Measurements from ENCODE around the gene UBASH3B.

The UBASH3B gene

DNA sequence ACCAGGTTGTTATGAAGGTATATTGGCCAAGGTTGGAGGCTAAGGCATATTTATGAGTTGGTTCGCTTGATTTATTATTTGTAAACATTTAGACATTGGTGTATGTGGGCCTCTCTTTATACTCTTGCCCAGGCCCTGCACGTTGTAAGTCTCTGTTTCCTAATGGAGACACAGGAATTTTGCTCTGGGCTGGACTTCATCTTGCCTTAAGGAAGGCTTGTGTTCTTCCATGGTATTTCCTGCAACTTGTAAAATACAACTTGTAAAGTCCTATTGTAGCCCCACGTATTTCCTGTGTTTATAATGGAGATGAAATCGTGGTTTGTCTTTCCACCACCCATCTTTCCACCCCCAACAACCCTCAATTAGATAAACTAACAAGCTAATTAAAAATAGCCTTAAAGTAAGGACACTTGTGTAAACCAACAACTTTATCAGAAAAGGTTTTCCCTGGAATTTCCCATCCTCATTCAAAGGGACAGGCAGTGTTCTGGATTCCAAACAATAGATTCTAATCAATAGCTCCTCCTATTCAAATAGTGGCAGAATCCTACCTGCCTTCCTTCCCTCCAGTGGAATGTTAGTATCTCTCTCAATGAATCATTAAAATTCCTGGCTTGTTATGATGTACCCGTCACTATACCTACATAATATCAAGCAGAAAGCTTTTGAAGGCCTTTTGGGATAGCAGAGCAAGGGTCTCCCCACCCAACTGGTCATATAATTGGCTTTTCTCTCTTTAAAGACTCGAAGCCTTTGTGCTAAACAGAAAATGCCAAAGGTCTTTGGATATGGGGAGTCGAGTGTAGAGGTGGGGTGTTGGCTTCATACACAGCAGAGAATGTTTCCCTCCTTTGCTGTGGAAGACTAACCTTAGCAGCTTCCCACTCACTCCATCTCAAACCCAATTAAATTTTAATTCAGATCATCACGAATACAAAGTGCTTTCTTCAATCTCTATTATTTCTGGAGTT lies 77.1 kb downstream of the UBASH3B start:
- no peak for TF ChIP-seq ZNF274 (IDR thresholded peaks at IDR 0.05; ENCODE audit: low read depth, low read length)
- H3K4me3 ChIP-seq (ENCODE audit: low read length), result no peak overlapping the region

DNA sequence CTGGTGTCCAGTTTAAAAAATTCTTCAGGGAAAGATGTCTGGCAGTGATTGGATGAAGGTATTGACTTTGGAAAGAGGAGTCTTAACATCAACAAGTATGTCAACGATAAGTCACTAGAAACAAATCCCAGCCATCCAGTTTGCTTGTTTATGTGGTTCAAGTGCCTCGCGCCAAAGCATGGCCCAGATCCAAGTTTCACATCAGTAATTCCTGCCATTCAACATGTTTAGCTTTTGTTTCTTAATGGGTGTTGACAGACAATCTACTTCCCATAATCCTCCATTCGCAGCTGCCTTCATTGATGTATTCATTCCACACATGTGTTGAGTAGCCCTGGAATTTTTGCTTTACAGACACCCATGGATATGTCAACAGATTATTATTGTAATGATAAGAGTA lies 77.8 kb downstream of the UBASH3B start:
- TF ChIP-seq ZNF274 (IDR thresholded peaks at IDR 0.05; ENCODE audit: low read depth, low read length), result no peak
- no peak overlapping the region for H3K4me3 ChIP-seq (ENCODE audit: low read length)

DNA sequence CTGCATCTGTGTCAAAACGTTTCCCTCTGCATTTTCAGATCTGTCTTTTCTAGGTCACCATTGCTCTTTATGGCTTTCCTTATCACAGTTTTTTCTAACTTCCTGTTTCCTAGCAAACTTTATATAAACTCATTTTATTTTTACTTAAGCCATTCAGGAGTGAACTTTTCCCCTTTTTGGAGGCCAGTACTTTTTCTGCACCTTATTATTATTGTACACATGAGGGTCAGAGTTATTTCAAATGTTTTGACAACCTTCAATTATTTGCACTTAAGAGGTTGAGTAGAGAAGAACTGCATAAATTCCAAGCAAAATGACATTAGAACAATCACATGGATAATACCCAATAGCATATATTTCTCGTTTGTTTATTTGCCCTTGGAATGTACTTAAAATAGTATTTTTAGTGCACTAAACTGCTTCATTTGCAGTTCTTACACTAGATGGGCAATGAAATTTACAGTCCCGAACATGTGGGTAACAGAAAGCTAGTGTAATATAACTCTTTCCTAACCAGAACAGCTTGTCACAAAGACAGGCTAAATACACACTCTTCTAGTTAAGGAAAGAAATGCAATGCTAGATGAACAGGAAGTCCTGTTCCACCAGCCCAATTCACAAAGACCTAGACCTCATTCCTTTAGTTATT lies 79.5 kb downstream of the UBASH3B start:
- no peak overlapping the region for H3K4me3 ChIP-seq (ENCODE audit: low read length)
- TF ChIP-seq ZNF274 (IDR thresholded peaks at IDR 0.05; ENCODE audit: low read depth, low read length), result no peak

DNA sequence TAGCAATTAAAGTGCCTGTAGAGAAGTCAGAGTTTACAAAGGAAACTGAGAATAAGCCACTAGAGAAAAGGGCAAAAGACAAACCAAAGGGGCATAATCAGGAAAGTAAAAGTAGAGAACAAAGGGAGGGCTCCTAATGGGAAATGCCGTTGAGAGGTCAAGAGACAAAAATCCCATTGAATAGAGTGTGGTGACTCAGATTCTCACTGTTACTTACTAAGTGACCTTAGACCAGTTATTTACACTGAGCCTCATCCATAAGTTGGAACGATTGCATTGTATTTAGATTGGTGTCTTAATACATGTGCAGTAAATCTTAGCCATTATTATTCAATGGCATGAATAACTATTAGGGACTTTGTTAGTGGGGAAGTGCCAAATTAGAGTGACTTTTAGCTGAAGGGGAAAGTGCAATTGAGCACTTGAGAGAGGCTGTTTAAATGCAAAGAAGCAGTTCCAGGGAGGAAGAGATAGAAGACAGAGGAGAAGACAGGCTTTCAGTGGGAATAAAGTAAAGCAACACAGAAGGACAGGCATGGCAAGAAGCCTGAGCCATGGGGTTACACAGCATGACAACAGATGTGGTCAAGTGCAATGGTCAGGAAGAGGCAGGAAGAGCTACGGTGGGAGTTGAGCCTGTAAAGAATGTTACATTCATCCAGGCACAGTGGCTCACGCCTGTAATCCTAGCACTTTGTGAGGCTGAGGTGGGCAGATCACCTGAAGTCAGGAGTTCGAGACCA lies 82.6 kb downstream of the UBASH3B start:
- no peak for TF ChIP-seq ZNF274 (IDR thresholded peaks at IDR 0.05; ENCODE audit: low read depth, low read length)

DNA sequence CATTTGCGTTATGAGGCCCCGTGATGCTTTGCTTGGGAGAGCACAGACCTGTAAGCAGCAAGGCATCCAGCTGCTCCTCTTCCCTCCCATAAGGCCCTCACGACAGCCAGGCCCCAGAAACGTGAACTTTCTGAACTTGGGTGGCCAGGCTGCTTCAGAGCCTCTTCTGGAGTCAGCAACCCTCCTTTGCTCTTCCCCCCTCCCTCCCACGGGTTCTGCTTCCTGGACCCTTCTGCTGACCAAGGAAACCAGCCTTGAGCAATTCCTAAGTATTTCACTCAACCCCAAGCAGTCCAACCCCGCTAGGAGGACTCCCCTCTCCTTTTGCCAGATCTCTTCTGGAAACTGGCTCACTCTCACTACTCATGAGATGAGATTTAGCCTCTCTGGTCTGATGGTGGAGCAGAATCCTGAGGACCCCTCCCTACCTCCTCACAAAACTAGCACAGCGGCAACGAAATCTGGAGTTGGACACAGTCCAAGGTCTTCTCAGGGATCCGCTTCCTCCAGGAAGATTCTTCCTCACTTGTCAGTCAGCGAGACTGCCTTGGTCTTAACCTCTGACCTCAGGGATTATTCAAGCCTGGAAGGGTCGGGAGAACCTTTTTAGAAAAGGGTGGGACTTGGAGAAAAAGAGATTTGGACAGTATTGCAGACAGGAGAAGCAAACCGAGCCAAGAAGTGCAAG lies 86.2 kb downstream of the UBASH3B start:
- H3K4me3 ChIP-seq (ENCODE audit: low read length), result no peak overlapping the region
- TF ChIP-seq ZNF274 (IDR thresholded peaks at IDR 0.05; ENCODE audit: low read depth, low read length), result no peak

More for the DNA sequence above, 82.6 kb downstream of the UBASH3B start:
- H3K4me3 ChIP-seq (ENCODE audit: low read length), result no peak overlapping the region

DNA sequence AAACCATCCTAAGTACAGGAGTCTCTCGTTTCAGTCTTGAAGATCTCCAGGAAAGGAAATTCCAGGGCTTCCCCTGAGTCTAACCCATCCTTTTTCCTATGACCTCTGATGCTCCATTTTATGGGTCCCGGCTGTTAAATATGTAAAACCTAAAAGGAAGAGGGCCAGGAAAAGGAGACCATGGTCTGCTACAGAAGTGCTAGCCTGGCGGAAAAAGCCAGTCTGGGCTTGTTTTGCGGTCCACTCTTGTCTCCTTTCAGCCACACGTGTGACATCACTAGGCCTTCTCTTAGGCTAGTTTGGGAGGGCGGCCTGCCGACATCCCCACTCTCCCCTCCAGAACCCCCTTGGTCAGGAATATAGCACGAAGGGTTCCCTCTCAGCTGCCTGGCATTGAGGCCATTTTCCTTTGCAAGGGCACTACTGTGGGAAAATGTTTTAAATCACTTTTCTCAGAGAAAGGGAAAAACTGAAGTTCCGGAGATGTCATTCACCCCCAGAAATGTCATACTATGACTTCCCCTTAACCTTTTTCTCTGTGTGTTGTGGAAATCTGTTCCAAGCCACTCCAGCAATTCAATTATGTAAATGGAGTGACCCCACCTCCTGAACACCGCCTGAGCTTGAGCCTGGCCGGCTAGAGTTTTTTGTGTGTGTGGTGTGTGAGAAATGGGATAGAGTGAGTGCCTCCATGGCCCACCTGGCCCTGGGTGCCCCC lies 86.9 kb downstream of the UBASH3B start:
- no peak for TF ChIP-seq ZNF274 (IDR thresholded peaks at IDR 0.05; ENCODE audit: low read depth, low read length)
- H3K4me3 ChIP-seq (ENCODE audit: low read length), result no peak overlapping the region

DNA sequence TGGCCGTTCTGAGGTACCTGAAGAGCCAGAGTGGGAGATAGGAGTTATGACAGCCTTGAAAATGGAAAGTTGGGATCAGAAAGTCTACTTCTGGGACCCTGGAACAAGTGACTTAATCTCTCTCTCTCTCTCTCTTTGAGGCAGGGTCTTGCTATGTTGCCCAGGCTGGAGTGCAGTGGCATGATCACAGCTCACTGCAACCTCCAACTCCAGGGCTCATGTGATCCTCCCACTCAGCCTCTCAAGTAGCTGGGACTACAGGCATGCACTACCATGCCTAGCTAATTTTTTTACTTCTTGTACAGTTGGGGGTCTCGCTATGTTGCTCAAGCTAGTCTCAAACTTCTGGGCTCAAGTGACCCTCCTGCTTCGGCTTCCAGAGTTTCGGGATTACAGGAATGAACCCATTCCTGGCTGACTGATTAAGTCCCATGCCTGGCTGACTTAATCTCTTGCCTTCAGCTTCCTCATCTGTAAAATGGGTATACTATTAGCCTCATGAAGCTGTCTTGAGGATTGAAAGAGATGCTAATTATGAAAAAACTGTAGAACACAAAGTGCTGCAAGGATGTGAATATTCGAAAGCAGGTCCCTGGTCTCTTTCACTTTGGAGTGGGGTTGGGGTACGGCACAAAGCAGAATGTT lies 87.7 kb downstream of the UBASH3B start:
- no peak for TF ChIP-seq ZNF274 (IDR thresholded peaks at IDR 0.05; ENCODE audit: low read depth, low read length)
- H3K4me3 ChIP-seq (ENCODE audit: low read length), result no peak overlapping the region

DNA sequence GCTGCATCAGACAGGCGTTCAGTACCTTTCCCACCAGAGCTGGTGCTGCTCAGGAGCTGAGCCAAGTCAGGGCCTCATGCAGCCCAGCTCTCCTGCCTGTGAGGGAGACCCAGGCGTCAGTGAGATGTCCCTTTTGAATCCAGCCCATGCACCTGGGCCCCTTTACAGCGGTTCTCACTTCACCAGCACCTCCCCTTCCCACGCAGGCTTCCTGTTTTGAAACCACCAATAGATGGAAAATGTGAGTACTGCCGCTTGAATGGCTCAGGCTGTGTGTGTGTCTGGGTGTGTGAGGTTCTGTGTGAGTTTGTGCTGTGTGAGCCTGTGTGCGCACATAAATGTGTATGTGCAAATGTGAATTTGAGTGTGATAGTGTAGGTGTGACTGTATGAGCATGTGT lies 88.4 kb downstream of the UBASH3B start:
- TF ChIP-seq ZNF274 (IDR thresholded peaks at IDR 0.05; ENCODE audit: low read depth, low read length), result no peak
- no peak overlapping the region for H3K4me3 ChIP-seq (ENCODE audit: low read length)

DNA sequence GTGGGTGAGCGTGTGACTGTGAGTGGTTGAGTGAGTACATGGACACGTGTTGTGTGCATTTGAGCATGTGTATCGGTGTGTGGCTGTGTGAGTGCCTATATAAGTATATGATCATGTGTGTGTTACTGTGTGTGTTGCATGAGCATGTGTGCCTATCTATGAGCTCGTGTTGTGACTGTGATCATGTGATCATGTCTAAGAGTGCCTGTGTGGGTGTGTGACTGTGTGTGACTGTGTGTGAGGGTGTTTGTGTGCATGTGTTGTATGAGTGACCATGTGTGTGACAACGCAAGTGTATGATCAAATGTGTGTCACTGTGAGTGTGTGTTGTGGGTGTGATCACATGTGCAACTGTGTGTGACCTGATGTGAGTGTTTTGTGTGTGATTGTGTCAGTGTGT lies 88.8 kb downstream of the UBASH3B start:
- H3K4me3 ChIP-seq (ENCODE audit: low read length), result no peak overlapping the region

DNA sequence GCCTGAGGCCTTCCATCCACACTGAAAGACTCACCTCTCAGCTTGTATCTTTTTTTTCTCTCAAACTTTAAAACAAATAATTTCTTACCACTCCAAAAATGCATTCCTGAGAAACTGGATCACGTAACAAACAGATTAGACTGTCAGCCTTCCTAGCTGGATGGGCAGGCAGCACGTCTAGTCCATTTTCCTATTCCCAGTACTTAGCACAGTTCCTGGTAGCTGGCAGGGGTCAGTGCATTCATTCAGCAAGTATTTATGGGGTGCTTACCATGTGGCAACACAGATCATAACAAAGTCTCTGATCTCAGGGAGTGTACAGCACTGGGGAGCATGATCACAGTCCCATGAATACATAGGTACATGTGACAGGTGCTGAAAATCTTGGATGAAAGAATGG lies 89.6 kb downstream of the UBASH3B start:
- no peak overlapping the region for H3K4me3 ChIP-seq (ENCODE audit: low read length)
- TF ChIP-seq ZNF274 (IDR thresholded peaks at IDR 0.05; ENCODE audit: low read depth, low read length), result no peak

More for the DNA sequence above, 88.8 kb downstream of the UBASH3B start:
- no peak for TF ChIP-seq ZNF274 (IDR thresholded peaks at IDR 0.05; ENCODE audit: low read depth, low read length)

DNA sequence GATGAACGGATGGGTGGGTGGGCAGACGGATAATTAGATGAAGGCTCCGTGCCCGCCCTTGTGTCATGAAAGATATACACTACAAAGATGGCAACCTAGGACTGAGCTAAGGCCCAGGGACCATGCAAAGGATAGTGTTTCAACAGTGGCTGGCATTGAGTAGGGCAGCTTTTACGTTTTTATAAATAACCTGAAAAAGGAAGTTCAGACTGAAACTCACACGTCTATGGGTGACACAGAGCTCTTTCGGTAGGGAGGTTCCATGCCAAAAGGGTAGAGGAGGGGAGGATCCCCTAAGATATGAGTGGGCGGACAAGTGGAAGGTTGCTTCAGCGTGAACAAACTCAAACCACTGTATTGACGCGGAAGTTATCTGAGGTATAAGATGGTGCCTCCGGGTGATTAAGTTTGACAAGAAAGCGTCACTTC lies 90.5 kb downstream of the UBASH3B start:
- H3K4me3 ChIP-seq (ENCODE audit: low read length), result no peak overlapping the region
- no peak for TF ChIP-seq ZNF274 (IDR thresholded peaks at IDR 0.05; ENCODE audit: low read depth, low read length)

DNA sequence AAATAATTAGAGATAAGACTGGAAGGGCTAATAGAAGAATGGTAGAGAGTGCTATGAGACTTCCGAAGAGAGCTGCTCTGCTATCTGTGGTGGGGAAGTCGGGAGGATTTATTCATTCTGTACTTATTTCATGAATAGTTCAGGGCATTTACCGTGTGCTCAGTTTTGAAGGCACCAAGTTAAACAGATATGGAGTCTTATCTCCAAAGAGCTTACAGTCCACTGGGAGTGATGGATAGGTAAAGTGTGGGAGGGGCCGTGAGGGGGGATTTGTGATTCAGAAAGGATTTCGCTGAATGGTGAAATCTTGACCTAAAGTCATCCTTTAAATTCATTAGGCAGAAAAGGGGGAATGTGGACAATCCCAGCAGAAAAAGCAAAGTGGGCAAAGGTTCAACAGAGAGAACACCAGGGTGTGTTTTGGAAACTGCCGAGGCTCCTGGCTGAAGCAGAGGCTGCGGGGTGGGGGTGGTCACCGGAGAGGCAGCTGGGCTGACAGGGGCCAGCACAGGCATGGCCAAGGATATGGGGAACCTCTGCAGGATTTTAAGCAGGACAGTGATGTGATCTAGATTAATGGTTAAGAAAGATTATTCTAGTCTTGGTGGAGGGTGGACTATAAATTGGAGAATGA lies 91.2 kb downstream of the UBASH3B start:
- H3K4me3 ChIP-seq (ENCODE audit: low read length), result no peak overlapping the region
- no peak for TF ChIP-seq ZNF274 (IDR thresholded peaks at IDR 0.05; ENCODE audit: low read depth, low read length)
